SW 1271 (cell line): Measurements from ENCODE around the gene THBS2.
"Not testable (repeated sequence)": the region's sequence is repeated elsewhere in the genome, so short reads cannot be mapped to it uniquely, and the experiment has no call there.

ENCODE experiments used
- DNase-seq, 2 experiments: peaks; one replicate each; lab custom pipeline; 2025; lab: John Stamatoyannopoulos, UW

Gene THBS2

DNA sequence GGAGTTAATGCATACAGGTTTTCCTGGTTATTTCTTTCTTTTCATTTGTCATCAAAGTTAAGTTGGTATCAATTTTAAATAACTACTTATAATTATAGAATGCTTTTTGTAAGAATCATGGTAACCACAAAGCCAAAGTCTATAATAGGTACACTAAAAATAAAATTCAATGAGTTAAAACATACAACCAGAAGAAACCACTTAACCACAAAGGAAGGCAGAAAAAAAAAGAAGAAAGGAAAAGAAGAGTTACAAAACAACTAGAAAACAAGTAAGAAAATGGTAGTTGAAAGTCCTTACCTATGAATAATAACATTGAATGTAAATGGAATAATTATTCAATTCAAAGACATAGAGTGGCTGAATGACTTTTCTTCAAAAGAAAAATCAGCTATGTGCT, 45.6 kb downstream of the THBS2 start:
- no peak for DNase-seq

DNA sequence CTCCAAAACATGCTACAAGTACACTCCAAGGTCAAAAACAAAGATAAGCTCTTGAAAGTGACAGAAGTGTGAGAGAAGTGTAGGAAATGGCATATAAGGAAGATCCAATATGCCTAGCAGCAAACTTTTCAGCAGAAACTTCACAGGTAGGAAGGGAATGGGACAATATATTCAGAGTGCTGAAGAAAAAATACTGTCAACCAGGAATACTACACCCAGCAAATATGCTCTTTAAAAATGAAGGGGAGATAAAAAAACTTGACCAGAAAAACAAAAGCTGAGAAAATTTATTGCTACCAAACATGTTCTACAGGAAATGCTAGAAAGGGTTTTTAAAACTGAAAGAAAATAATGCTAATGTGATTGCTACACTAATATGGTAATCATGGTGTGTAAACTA, 46.2 kb downstream of the THBS2 start:
- DNase-seq, result no peak

- DNase-seq, result no peak
Observed at GRCh38 chr6:169205176-169206160, 48.2 kb downstream of the THBS2 start.

- DNase-seq, result no peak
Observed at GRCh38 chr6:169204167-169204566, 49.5 kb downstream of the THBS2 start.

DNA sequence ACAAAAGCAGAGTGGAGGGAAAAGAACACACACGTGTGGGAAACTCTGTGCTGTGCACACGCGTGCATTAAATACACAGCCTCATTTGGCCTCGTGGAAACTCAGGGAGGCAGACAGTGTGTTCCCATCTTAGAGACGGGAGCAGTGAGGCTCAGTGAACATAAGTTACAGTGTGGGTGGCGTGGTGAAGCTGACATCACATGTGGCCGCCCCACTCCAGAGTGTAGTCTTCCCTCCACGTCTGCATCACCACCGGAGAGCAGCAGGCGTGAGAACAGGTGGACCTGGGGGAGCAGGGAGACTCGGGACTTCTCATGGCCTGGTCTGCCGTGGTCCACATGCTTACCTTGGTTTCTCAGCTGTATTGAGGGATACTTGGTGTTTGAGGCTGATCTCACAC, 51.7 kb downstream of the THBS2 start:
- DNase-seq, result no peak

GRCh38 chr6:169200893-169201514, 52.6 kb downstream of the THBS2 start:
- DNase-seq, result no peak

GRCh38 chr6:169199625-169200335, 53.9 kb downstream of the THBS2 start:
- DNase-seq, result no peak

GRCh38 chr6:169198885-169199284, 54.8 kb downstream of the THBS2 start:
- DNase-seq, result no peak

DNA sequence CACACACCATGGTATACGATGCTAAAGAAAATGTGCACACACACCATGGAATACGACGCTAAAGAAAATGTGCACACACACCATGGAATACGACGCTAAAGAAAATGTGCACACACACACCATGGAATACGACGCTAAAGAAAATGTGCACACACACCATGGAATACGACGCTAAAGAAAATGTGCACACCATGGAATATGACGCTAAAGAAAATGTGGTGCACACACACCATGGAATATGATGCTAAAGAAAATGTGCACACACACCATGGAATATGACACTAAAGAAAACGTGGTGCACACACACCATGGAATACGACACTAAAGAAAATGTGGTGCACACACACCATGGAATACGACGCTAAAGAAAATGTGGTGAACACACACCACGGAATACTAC, 55.7 kb downstream of the THBS2 start:
- not testable (repeated sequence) for DNase-seq

DNA sequence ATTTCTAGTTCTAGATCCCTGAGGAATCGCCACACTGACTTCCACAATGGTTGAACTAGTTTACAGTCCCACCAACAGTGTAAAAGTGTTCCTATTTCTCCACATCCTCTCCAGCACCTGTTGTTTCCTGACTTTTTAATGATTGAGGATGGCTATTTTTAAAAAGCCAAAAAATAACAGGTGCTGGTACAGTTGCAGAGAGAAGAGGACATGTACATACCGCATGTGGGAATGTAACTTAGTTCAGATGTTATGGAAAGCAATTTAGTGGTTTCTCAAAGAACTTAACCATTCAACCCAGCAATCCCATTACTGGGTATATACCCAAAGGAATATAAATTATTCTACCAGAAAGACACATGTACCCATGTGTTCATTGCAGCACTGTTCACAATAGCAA, 57.4 kb downstream of the THBS2 start:
- DNase-seq, result not testable (repeated sequence)

- DNase-seq, result no peak
Observed at GRCh38 chr6:169194737-169195136, 58.9 kb downstream of the THBS2 start.

DNA sequence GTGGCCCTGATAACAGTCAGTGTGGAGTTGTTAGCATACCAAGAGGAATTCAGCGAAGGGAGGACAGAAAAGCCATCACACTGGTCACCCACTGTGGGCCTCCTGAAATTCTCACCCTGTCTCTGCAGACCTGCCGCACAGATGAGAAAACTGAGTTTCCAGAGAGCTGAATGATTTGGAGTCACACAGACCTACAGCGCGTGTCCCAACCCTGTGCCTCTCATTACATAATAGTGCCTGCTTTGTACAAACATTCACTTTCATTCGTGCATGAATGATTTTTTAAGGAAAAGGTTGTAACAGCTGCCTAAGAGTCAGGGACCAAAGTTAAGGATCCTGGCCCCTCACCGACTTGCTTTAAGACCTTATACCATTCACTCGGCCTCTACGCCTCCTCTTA, 62.7 kb downstream of the THBS2 start:
- no peak for DNase-seq

- DNase-seq, result no peak
Observed at GRCh38 chr6:169190144-169190584, 63.5 kb downstream of the THBS2 start.

- no peak for DNase-seq
Observed at GRCh38 chr6:169189686-169190085, 64.0 kb downstream of the THBS2 start.

- no peak for DNase-seq
Observed at GRCh38 chr6:169189182-169189581, 64.5 kb downstream of the THBS2 start.

- DNase-seq, result no peak
Observed at GRCh38 chr6:169188475-169188874, 65.2 kb downstream of the THBS2 start.

GRCh38 chr6:169188051-169188470, 65.6 kb downstream of the THBS2 start:
- no peak for DNase-seq

DNA sequence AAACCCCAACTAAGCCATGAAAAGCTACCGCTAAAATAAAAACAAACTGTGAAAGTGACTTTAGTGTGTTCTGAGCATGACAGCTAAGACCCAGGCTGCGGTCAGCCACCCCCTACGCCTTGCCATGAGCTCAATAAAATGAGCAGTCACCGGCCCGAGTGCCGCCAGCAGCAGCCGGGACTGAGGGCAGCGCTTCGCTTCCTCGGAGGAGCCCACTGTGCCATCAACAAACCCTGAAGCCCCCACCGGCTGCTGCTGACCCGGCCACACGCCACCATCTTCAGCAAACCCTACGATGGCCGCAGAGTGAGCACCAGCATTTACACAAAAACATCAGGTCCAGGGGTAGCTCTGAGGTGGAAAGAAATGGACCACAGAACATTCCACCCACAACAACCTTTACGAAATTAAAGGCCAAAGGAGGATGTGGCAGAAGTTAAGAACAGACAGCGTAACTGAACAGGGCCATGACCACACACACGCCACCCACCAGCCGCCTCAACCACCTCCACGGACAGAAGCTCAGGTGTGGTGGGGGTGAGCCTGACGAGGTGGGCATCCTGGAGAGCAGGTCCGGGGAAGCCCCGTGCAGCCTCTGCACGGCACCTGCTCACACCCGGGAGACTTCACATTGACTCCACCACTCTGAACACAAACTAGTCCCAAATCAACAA, 67.0 kb downstream of the THBS2 start:
- DNase-seq, result no peak

- no peak for DNase-seq
Observed at GRCh38 chr6:169185692-169186485, 67.8 kb downstream of the THBS2 start.

DNA sequence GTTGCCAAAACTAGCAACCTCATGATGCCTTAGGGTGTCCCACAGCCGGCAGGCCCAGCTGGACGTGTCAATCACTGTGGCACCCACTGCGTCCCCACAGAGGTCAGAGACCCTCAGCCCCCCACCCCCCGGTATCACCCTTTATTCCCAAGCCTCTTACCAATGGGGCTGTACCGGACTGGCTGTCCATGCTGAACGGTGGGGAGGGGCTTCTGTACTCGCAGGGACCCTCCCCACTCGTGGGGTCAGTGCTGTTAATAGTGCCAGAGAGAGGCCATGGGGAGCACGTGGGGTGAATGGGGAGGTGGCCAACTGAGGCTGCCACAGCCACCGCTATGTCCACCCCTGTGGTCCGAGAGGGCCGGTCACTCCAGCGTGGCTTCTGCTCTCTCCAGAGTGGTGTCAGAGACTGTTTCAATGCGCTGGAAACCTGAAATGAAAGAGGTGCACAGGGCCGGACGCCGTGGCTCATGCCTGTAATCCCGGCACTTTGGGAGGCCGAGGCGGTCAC, 68.6 kb downstream of the THBS2 start:
- no peak for DNase-seq

- no peak for DNase-seq
Observed at GRCh38 chr6:169184419-169184818, 69.2 kb downstream of the THBS2 start.
